Measurements from ENCODE around the gene ROCK2. TPM values are rescaled to one million over a fixed set of nuclear protein-coding genes. Genes with fewer than 3 reads are reported as not detected.
A peak's percentile ranks its signal among the peaks of the same experiment; 100 is the strongest.

The ROCK2 gene
- polyA plus RNA-seq, 2 of the 4 experiments (the other 2 are of a cell fraction): 34.0 to 38.7 TPM

- TF ChIP-seq REST (IDR thresholded peaks at IDR 0.05) (no peak), ZSCAN20 (CRISPR knock-in tag; IDR thresholded peaks at IDR 0.05) (no peak), HOXB5 (CRISPR knock-in tag; IDR thresholded peaks at IDR 0.05) (no peak), PBX3 (IDR thresholded peaks at IDR 0.05) (no peak), TP53 (CRISPR knock-in tag; IDR thresholded peaks at IDR 0.05) (no peak)
Observed at GRCh38 chr2:11309706-11310105, 34.7 kb downstream of the ROCK2 start (continued).

- H3K4me3 ChIP-seq: no peak overlapping the region
- no peak; a peak in 1 of 6 replicates for ATAC-seq
- 94% methylated on average over 16 of the region's 18 CpGs for WGBS (ENCODE audit: missing lambda C conversion rate)
- TF ChIP-seq CEBPB (IDR thresholded peaks at IDR 0.05): no peak
- no peak for TF ChIP-seq EP300 (IDR thresholded peaks at IDR 0.05)
- TF ChIP-seq FOSL2 (IDR thresholded peaks at IDR 0.05): no peak
- TF ChIP-seq FOSL2 (CRISPR knock-in tag; IDR thresholded peaks at IDR 0.05): no peak
- TF ChIP-seq REST (IDR thresholded peaks at IDR 0.05): no peak
- TF ChIP-seq CHD2 (IDR thresholded peaks at IDR 0.05; ENCODE audit: low read length, partially characterized antibody): no peak
- TF ChIP-seq BCL3 (IDR thresholded peaks at IDR 0.05): no peak
- TF ChIP-seq CHD4 (IDR thresholded peaks at IDR 0.05; ENCODE audit: borderline replicate concordance): no peak
- ChIA-PET CTCF (no interaction called here), POLR2A (no interaction called here)
- no peaks in the 10 kb centered on the region for H3K9me3 ChIP-seq
- H3K4me2 ChIP-seq: no peak overlapping the region
- H3K4me1 ChIP-seq: peaks cover 40% of the 10 kb centered on the region
- H3K27ac ChIP-seq: no peak overlapping the region
- DNase-seq (ENCODE audit: low read depth in 1 of 2, low spot score in 1 of 2): no peak
- no peak for FAIRE-seq
Observed at GRCh38 chr2:11307764-11308415, 36.5 kb downstream of the ROCK2 start.

GRCh38 chr2:11305958-11306357 is 38.5 kb downstream of the ROCK2 start:
- Histone ChIP-seq H3K27ac (no peak overlapping the region), H3K4me1 (peaks cover 33% of the 10 kb centered on the region), H3K9me3 (no peaks in the 10 kb centered on the region), H3K4me2 (peak overlapping the region; percentile 43), H3K4me3 (no peak overlapping the region)
- 43% methylated on average over 1 of the region's 1 CpG for WGBS (ENCODE audit: missing lambda C conversion rate)
- POLR2A ChIA-PET: no interaction called here
- no peak for FAIRE-seq
- ATAC-seq: peak in 1 of 2 experiments; percentile 49; a peak in 3 of 6 replicates
- DNase-seq (ENCODE audit: low read depth in 1 of 2, low spot score in 1 of 2): no peak
- CTCF ChIA-PET: interaction anchor here (0.5 to 1.5 kb wide), 3 partner anchors 37 to 173 kb away, joined by 3 to 7 read pairs (median 4); a partner anchor contains a TSS
- TF ChIP-seq SMC3 (IDR thresholded peaks at IDR 0.05): no peak
- TF ChIP-seq TFCP2L1 (CRISPR knock-in tag; IDR thresholded peaks at IDR 0.05): no peak
- no peak for TF ChIP-seq REST (IDR thresholded peaks at IDR 0.05)
- TF ChIP-seq HES2 (IDR thresholded peaks at IDR 0.05): no peak
- TF ChIP-seq FOSL2 (IDR thresholded peaks at IDR 0.05): no peak
- TF ChIP-seq FOSL2 (CRISPR knock-in tag; IDR thresholded peaks at IDR 0.05): no peak
- no peak for TF ChIP-seq POLR2AphosphoS2 (conservative IDR thresholded peaks at IDR 0.05; ENCODE audit: low read length)
- no peak for TF ChIP-seq MYC (IDR thresholded peaks at IDR 0.05; ENCODE audit: borderline replicate concordance, low read length)
- TF ChIP-seq MAFK (IDR thresholded peaks at IDR 0.05; ENCODE audit: partially characterized antibody): no peak
